GM12878 (cell line): Measurements from ENCODE around the gene SLC35D2. TPM values are rescaled to one million over a fixed set of nuclear protein-coding genes. Genes with fewer than 3 reads are reported as not detected.

Experiments
- ATAC-seq: fragments of 200-7000 bp; cut with Tn5 transposase; 3 replicates; pipeline ENCODE4 v1.9.1; 2020; ENCODE audit warnings: mild to moderate bottlenecking, moderate library complexity
- BruUV-seq: library from RNA; stranded (reverse); fragments of 400-500 nt; replicated peaks from 2 replicates; lab custom pipeline; 2021; lab: Mats Ljungman, UMichigan
- CTCF ChIA-PET: fragments of 300-600 bp; sonication (Branson Sonifier 250); formaldehyde crosslinking; extraction: SDS; loops from one replicate; lab custom pipeline; 2021; ENCODE audit warnings: inconsistent platforms; lab: Yijun Ruan, JAX
- POLR2A ChIA-PET: fragments of 350-600 bp; formaldehyde crosslinking; extraction: SDS; loops from one replicate; lab custom pipeline; 2021; ENCODE audit warnings: inconsistent platforms; lab: Charles Lee
- RAD21 ChIA-PET: fragments of 300-600 bp; sonication (Branson Sonifier 250); formaldehyde crosslinking; loops from one replicate; lab custom pipeline; 2023; ENCODE audit warnings: antibody characterized with exemption; ENCODE audit not compliant: unreplicated experiment; lab: Charles Lee
- SMC1A ChIA-PET: fragments of 300-600 bp; sonication (Branson Sonifier 250); formaldehyde crosslinking; loops from one replicate; lab custom pipeline; 2023; ENCODE audit not compliant: unreplicated experiment, uncharacterized antibody; lab: Charles Lee
- DNase-seq: peaks from one replicate; pipeline ENCODE4 v3.0.0-alpha.2; 2011; ENCODE audit warnings: low read depth, low spot score
- FAIRE-seq: peaks from 3 replicates; lab custom pipeline; 2011; peaks lifted over from hg19 to GRCh38; lab: Jason Lieb, UNC
- H2AFZ ChIP-seq: 2 replicates; pipeline ENCODE4 v1.6.0; 2011; ENCODE audit warnings: low read depth, low read length, control low read depth; ENCODE audit not compliant: control insufficient read depth
- H3K27ac ChIP-seq: 2 replicates; pipeline ENCODE4 v1.5.1; 2011; ENCODE audit warnings: control low read depth; ENCODE audit not compliant: control insufficient read depth, insufficient read depth
- H3K27me3 ChIP-seq, 2 experiments: replicated peaks in 1 of 2; 2 replicates each; pipeline versions ENCODE4 v1.6.0 to v1.6.1; 2011; ENCODE audit warnings: low read length in 1 of 2; ENCODE audit not compliant: control insufficient read depth in 2 of 2, insufficient read depth in 2 of 2
- H3K36me3 ChIP-seq, 2 experiments: 2 replicates each; pipeline ENCODE4 v1.5.1; 2011; ENCODE audit warnings: low read length in 1 of 2; ENCODE audit not compliant: control insufficient read depth in 2 of 2, insufficient read depth in 2 of 2
- H3K4me1 ChIP-seq: 2 replicates; pipeline ENCODE4 v1.6.1; 2011; ENCODE audit warnings: mild to moderate bottlenecking, low read length, moderate library complexity, mixed read lengths; ENCODE audit not compliant: control insufficient read depth, insufficient read depth
- H3K4me2 ChIP-seq: 2 replicates; pipeline ENCODE4 v1.6.0; 2011; ENCODE audit warnings: control low read depth; ENCODE audit not compliant: control insufficient read depth, insufficient read depth
- H3K4me3 ChIP-seq: fragments of 200-600 bp; sonication (generic); 2 replicates; pipeline ENCODE4 v1.5.1; 2016
- H3K79me2 ChIP-seq: 2 replicates; pipeline ENCODE4 v1.6.0; 2011; ENCODE audit warnings: low read length; ENCODE audit not compliant: control insufficient read depth, insufficient read depth
- H3K9ac ChIP-seq: 2 replicates; pipeline ENCODE4 v1.8.0; 2011; ENCODE audit warnings: low read length, control low read depth, mixed read lengths; ENCODE audit not compliant: control insufficient read depth, insufficient read depth
- H3K9me3 ChIP-seq: replicated peaks from 3 replicates; pipeline ENCODE4 v1.5.1; 2011; ENCODE audit warnings: mild to moderate bottlenecking, low read length; ENCODE audit not compliant: control insufficient read depth, insufficient read depth
- H4K20me1 ChIP-seq: 2 replicates; pipeline ENCODE4 v1.6.0; 2011; ENCODE audit not compliant: control insufficient read depth, insufficient read depth
- BMI1 ChIP-seq: fragments of 450-650 bp; IDR thresholded peaks from 2 replicates; pipeline ENCODE4 v1.6.1; 2016; ENCODE audit warnings: mild to moderate bottlenecking, moderate library complexity, borderline replicate concordance
- BRCA1 ChIP-seq: IDR thresholded peaks from 2 replicates; pipeline ENCODE4 v1.6.1; 2011; ENCODE audit warnings: low read depth, low read length, improper control_type of control experiment
- CEBPB ChIP-seq, 2 experiments: fragments of 150-350 bp in 1 of 2; IDR thresholded peaks; 2 replicates each; pipeline ENCODE4 v1.6.1; 2012 to 2014; ENCODE audit warnings: low read depth in 2 of 2, low read length in 2 of 2, borderline replicate concordance in 1 of 2, inconsistent platforms in 1 of 2
- E2F4 ChIP-seq: IDR thresholded peaks from 2 replicates; pipeline ENCODE4 v1.6.1; 2012; ENCODE audit warnings: low read depth, low read length, improper control_type of control experiment
- E2F8 ChIP-seq: fragments of 450-650 bp; IDR thresholded peaks from 2 replicates; pipeline ENCODE4 v1.6.1; 2018; ENCODE audit warnings: mild to moderate bottlenecking, low read depth, moderate library complexity; ENCODE audit not compliant: partially characterized antibody
- ESRRA ChIP-seq: IDR thresholded peaks from 2 replicates; pipeline ENCODE4 v1.6.1; 2012; ENCODE audit warnings: mild to moderate bottlenecking, low read length, improper control_type of control experiment
- FOS ChIP-seq: IDR thresholded peaks from 3 replicates; pipeline ENCODE4 v1.6.1; 2011; ENCODE audit warnings: borderline replicate concordance; ENCODE audit not compliant: insufficient read length; ENCODE audit errors: extremely low read depth
- POU2F2 ChIP-seq: IDR thresholded peaks from 3 replicates; pipeline ENCODE4 v1.6.1; 2011; ENCODE audit warnings: low read depth, mild to moderate bottlenecking, low read length, borderline replicate concordance
- TCF3 ChIP-seq: IDR thresholded peaks from 2 replicates; pipeline ENCODE4 v1.6.1; 2012; ENCODE audit warnings: low read depth, mild to moderate bottlenecking, low read length, borderline replicate concordance; ENCODE audit not compliant: insufficient read depth
- ZBED1 ChIP-seq: IDR thresholded peaks from 2 replicates; pipeline ENCODE4 v1.6.1; 2016; ENCODE audit warnings: borderline replicate concordance
- WGBS: methylation state at CpG from one replicate; pipeline ENCODE4 v1.1.6; 2016; ENCODE audit warnings: low lambda C conversion rate; ENCODE audit not compliant: insufficient replicate concordance, insufficient coverage; ENCODE audit errors: missing lambda C conversion rate; 5-methylcytosine and 5-hydroxymethylcytosine counted together
- in situ Hi-C: fragments of 300-500 bp; cut with MboI; formaldehyde crosslinking; loops from 9 replicates; pipeline ENCODE4 v1.14.3; 2018; ENCODE audit warnings: mixed read lengths
- intact Hi-C: fragments of 100-400 bp; cut with micrococcal nuclease; formaldehyde crosslinking; loops from one replicate; pipeline ENCODE4 v1.14.2; 2022; ENCODE audit not compliant: unreplicated experiment
- polyA plus RNA-seq, 11 experiments: library from polyadenylated mRNA; depleted of rRNA in 4 of 11; unstranded in 6 of 11; stranded (reverse) in 5 of 11; fragments of >200 nt; fragmentation: Nextera tagmentation in 4 of 11; fragmentation: Illumina TruSeq in 1 of 11; extraction: Ambion mirVana in 4 of 11; extraction: Trizol in 1 of 11; gene quantifications; 1 replicate in 1 of 11; 2 replicates in 10 of 11; pipeline versions ENCODE4 v1.2.1 to v1.2.3, GENCODE V29; 2011 to 2016; ENCODE audit warnings: inconsistent platforms in 2 of 11, missing spikeins in 2 of 11, low read depth in 1 of 11
- total RNA-seq, 4 experiments: library from RNA; depleted of rRNA in 3 of 4; stranded (reverse); fragments of >200 nt in 3 of 4; fragmentation: Illumina TruSeq in 1 of 4; extraction: Trizol in 1 of 4; gene quantifications; 2 replicates each; pipeline versions ENCODE4 v1.2.1 to v1.2.3, GENCODE V29; 2013 to 2021

The SLC35D2 gene
- total and polyA plus RNA-seq, 10 of the 15 experiments (the other 5 are each of a cell fraction or from before 2014, with no cell fraction given) = 0.64 to 6.3 (median 3.5) TPM

- BruUV-seq = no TSS peak
- peaks cover 4% of the 10 kb centered on the region; the same call in 1 of the 2 replicates for H3K4me1 ChIP-seq
- POLR2A ChIA-PET = interaction anchor here (0.7 kb wide), 1 partner anchor 269 kb away, joined by 4 read pairs; no protein-coding TSS in a partner anchor
These were observed 1.8 kb downstream of the SLC35D2 start for GRCh38 chr9:96381696-96382095.

GRCh38 chr9:96381125-96381524, 2.4 kb downstream of the SLC35D2 start:
- no peaks in the 10 kb centered on the region; the same call in 1 of the 2 replicates for H3K79me2 ChIP-seq
- BruUV-seq = no TSS peak
- ATAC-seq (no peak), DNase-seq (no peak), FAIRE-seq (no peak)
- H3K4me3 ChIP-seq = no peak overlapping the region
- WGBS = 80% methylated on average over 4 of the region's 4 CpGs
- no peaks in the 10 kb centered on the region for H4K20me1 ChIP-seq
- H3K9ac ChIP-seq = no peak overlapping the region
- no peak overlapping the region for H2AFZ ChIP-seq
- peaks cover 4% of the 10 kb centered on the region; the same call in 1 of the 2 replicates for H3K4me1 ChIP-seq
- CTCF ChIA-PET = no interaction called here
- no peaks in the 10 kb centered on the region for H3K27me3 ChIP-seq
- no peaks in the 10 kb centered on the region for H3K9me3 ChIP-seq
- H3K27ac ChIP-seq = no peak overlapping the region
- H3K36me3 ChIP-seq = no peaks in the 10 kb centered on the region
- SMC1A ChIA-PET = interaction anchor here (1.5 kb wide), 1 partner anchor 10 kb away, joined by 3 read pairs; no protein-coding TSS in a partner anchor
- no peak overlapping the region for H3K4me2 ChIP-seq
- intact Hi-C loops (no loop called here), in situ Hi-C loops (no loop called here)
- POLR2A ChIA-PET = interaction anchor here (0.6 kb wide), 1 partner anchor 13 kb away, joined by 3 read pairs; no protein-coding TSS in a partner anchor
- RAD21 ChIA-PET = interaction anchor here (1.4 kb wide), 1 partner anchor 61 kb away, joined by 4 read pairs; no protein-coding TSS in a partner anchor
- TF ChIP-seq BMI1 (no peak), FOS (no peak), E2F8 (no peak), ESRRA (no peak), TCF3 (no peak), BRCA1 (no peak)

More at GRCh38 chr9:96381696-96382095, 1.8 kb downstream of the SLC35D2 start:
- in situ Hi-C loops = no loop called here
- no peak overlapping the region for H3K27ac ChIP-seq
- H3K9me3 ChIP-seq = no peaks in the 10 kb centered on the region
- no peaks in the 10 kb centered on the region for H3K36me3 ChIP-seq
- WGBS = 98% methylated on average over 4 of the region's 4 CpGs
- CTCF ChIA-PET = interaction anchor here (1.1 kb wide), 1 partner anchor 31 kb away, joined by 4 read pairs; no protein-coding TSS in a partner anchor
- DNase-seq (no peak), FAIRE-seq (no peak), ATAC-seq (no peak)
- H3K9ac ChIP-seq = no peak overlapping the region
- intact Hi-C loops = no loop called here
- H3K79me2 ChIP-seq = no peaks in the 10 kb centered on the region; the same call in 1 of the 2 replicates
- no peak overlapping the region for H3K4me3 ChIP-seq
- H3K4me2 ChIP-seq = no peak overlapping the region
- no peak overlapping the region for H2AFZ ChIP-seq
- no peaks in the 10 kb centered on the region for H4K20me1 ChIP-seq
- no peak for TF ChIP-seq CEBPB (IDR thresholded peaks at IDR 0.05; ENCODE audit: borderline replicate concordance in 1 of 2, low read depth in 2 of 2, low read length in 2 of 2)
- no peak for TF ChIP-seq ZBED1
- no peak for TF ChIP-seq POU2F2
- no peak for TF ChIP-seq E2F4
- TF ChIP-seq, all 136 proteins: peak for 0
- SMC1A ChIA-PET = interaction anchor here (0.6 to 1.5 kb wide), 3 partner anchors 11 to 420 kb away, joined by 3 read pairs; no protein-coding TSS in a partner anchor
- H3K27me3 ChIP-seq = no peaks in the 10 kb centered on the region
- RAD21 ChIA-PET = interaction anchor here (1.4 kb wide), 1 partner anchor 60 kb away, joined by 4 read pairs; no protein-coding TSS in a partner anchor
